Measurements from ENCODE around the gene SEMA4C.

SEMA4C gene

GRCh38 chr2:96879545-96880040, 9.7 kb upstream of the SEMA4C start:
- DNase-seq = no peak

DNA sequence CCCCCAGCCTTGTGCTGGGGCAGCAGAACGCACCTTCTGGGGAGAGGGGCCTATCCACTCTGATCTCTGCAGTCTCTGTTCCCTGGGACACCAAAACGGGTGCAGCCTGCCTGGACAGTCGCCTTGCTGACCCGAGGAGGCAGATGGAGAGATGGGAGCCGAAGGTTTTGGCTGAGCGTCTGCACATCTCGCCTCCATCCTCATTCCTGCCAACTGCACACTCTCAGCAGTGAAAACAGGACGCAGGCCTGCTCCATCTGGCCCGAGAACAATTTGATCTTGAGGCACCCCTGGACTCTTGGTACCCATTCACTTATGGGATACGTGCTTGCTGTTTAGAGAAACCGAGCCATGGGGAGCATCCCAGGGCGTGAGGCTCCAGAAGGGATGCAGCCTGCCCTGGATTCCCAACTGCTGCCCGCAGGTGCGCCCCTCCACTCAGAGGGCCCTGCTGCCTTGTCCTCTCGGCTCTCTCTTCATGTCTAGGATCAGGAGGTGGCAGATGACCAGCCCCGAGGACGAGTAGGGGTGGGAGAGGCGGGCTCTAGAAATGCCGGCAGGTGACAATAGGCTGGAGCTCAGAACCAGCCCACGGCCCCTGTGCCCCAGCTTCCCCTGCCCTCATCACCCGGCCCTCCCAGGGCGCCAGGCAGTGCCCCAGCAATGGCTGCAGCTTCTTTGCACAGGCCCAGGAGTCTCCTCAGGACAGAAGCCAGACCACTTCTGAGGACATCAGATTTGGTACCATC, 9.1 kb upstream of the SEMA4C start:
- no peak for DNase-seq

- DNase-seq = no peak
Observed at GRCh38 chr2:96878171-96878570, 8.3 kb upstream of the SEMA4C start.

DNA sequence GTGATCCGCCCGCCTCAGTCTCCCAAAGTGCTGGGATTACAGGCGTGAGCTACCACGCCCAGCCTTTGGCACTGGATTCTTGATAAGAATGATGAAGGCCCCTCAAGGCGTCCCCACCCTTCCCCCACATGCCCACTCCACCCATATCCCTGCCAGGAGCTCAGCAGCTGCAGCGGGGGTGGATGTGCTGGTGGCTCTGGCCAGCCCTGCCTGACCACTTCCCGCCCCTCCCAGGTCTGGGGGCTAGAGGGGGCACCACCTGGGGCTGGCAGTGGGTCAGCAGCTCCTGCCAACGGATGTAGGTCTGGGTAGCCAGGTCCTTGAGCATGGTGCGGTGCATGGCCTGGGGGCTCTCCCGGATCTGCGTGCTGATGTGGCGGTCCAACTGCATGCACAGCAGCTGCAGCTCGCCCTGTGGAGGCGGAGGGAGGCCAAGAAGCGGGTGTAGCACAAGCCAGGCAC, 7.8 kb upstream of the SEMA4C start:
- no peak for DNase-seq

- no peak for DNase-seq
Observed at GRCh38 chr2:96877042-96877451, 7.2 kb upstream of the SEMA4C start.

DNA sequence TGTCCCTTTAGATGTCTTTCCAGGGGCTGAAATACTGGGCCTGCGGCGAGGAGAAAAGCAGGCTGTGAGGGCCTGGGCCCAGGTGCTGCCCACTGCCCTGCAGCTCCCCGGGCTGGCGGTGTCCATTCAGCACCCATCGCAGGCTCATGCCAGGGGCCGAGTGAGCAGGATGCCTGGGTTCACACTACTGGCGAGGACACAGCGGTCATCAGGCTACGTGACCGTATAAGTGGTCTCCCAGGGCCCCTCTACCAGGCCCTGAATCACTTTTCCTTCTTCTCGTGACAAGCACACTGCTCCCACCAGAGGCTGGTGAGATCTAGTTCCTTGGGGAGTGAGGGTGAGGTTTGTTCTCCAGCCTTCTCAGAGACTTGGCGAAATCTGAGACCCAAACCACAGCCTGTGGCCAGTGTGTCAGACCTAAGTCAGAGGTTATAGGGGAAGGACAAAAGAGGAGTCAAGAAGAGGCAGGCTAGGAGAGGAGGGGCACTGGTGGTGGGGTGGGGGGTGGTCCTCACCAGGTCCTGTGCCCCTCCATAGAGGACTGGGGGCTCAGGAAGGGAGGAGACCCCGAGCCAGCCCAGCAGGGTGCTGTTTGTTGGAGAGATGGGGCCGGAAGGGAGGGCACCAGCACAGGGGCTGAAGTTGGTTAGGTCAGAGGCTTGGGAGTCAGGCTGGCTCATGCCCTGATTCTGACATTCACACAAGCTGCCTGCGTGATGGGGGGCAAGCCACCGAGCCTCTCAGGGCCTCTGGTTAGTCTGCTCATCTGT, 6.6 kb upstream of the SEMA4C start:
- DNase-seq = peak in 1 of 2 experiments; percentile 18

DNA sequence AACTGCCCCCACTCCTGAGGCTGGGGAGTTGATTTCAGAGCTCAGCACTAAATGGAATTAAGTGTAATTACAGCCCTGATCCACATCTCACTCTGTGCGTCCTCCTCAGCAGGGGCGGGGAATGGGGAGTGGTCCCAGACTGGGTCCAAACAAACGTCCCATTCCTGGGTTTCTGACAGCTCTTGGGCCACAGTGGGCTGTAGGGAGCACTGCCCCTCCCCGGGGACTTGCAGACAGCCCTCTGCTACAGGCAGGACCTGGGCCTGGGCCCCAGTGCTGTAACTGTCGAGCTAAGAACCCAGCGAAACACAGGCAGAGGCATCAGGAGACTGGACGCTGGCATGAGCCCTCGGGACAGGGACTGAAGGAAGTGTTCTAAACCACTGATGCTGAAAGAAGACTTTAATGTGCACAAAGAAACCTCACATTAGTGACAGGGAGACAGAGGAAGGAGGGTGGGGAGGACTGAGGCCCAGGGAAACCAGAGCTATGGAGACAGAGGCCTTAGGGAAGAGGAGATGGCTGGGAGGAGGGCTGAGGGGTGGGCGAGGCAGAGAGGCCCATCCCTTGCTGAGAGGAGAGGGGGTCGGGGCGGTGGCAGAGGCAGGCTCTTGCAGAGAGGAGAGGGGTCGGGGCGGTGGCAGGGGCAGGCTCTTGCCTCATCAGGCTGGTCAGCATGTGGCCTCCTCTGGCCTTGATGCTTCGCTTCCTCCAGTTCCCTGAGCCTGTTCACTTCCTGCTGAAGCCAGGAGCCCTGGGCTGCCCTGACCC, 5.8 kb upstream of the SEMA4C start:
- DNase-seq = no peak

DNA sequence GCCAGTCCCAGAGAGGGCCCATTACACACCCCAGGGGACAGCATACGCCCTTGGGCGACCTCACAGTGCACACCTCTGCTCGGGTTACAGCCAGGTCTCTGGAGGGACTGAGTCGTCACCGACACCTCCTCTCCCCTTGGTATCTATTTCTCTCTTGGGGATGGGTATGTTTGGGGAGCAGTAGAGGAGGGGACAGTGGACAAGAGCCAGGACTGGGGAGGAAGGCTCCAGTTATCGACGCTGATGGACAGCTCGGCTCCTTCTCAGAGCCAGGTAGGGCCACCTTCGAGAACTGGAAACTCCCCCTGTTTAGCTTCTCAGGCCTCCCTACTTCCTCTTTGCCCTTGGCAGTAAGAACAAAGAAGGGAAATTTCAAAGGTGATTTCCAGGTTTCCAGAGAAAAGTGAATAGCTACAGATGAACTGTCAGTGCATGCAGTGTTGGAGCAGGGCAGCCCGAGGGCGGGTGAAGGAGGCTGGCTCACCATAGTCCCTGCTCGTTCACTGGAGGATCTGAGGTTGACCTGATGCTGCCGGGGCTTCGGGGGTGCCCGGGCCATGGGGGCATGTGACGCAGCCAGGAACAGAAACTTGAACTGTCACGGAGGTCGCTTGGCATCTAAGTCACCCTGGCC, 4.4 kb upstream of the SEMA4C start:
- no peak for DNase-seq

GRCh38 chr2:96873651-96874096, 3.8 kb upstream of the SEMA4C start:
- DNase-seq = no peak

- DNase-seq = no peak
Observed at GRCh38 chr2:96872591-96873349, 2.9 kb upstream of the SEMA4C start.

- no peak for DNase-seq
Observed at GRCh38 chr2:96870626-96871255, 861 bp upstream of the SEMA4C start.

GRCh38 chr2:96869281-96869821, 529 bp downstream of the SEMA4C start:
- no peak for DNase-seq

DNA sequence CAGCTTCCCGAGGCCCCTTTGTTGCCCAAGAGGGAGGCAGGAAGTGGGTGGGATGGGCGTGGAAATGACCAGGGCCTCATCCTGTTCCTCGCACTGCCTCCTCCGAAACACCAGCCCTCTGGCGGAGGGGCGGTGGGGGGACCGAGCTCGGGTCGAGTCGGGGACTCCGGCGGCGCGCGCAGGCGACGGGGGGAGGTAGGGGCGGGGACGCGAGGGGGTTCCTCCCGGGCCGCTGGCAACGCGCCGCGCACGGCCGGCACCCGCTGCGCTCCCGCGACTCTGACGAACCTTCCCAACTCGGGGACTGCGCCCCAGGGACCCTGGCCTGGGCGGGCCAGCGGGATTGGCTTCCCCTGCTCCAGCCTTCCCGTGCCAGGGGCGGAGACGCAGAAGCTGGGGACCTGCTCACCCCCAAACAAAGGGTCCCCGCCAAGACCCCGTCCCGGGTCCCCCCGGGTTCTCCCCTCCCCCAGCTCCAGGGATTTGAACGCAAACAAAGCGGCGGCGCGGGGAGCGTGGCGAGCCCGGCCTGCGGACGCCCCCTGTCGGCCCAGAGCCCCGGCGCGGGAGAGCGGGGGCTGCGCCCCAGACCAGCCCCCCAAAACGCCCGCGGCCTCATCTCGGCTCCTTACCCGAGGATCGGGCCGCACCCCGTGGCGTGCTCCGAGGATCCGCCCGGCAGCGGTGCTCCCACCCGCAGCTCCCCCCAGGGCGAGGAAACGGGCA, 1.2 kb downstream of the SEMA4C start:
- DNase-seq = peak; percentile 54 to 69

DNA sequence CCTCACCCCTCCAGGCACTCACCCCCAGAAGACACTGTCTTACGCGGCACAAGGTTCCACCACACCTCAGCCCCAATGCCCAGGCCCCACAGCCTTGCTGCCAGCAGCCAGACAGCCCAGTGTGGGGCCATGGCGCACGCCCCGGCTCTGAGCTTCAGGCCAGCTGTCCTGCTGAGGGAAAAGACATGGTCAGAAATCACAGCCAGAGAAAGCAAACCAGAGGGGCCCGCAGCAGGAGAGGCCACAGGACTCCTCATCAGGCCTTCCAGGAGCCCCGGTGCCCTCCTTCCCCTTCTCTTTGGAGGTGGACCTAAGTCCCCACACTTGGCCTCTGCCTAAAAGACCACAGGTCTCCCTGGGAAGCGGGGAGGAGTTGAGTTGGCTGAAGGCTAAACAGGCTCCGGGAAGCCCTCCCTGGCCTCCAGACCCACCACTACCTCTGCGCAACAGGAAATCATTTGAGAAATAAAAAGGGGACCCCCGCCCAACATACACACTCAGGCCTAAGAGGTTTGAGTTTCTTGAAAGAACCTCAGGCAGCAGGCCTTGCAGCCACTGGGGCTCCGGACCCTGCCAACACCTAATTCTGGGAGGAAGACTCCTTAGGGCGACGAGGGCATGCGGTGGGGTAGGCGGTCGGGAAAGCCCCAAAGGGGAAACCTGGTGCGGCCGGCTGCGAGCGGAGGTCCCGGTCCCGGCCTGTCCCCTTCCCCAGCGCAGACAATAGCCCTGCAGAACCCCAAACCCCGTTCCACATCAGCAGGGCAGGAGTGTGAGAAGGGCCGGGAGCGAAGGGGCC, 1.9 kb downstream of the SEMA4C start:
- no peak for DNase-seq

DNA sequence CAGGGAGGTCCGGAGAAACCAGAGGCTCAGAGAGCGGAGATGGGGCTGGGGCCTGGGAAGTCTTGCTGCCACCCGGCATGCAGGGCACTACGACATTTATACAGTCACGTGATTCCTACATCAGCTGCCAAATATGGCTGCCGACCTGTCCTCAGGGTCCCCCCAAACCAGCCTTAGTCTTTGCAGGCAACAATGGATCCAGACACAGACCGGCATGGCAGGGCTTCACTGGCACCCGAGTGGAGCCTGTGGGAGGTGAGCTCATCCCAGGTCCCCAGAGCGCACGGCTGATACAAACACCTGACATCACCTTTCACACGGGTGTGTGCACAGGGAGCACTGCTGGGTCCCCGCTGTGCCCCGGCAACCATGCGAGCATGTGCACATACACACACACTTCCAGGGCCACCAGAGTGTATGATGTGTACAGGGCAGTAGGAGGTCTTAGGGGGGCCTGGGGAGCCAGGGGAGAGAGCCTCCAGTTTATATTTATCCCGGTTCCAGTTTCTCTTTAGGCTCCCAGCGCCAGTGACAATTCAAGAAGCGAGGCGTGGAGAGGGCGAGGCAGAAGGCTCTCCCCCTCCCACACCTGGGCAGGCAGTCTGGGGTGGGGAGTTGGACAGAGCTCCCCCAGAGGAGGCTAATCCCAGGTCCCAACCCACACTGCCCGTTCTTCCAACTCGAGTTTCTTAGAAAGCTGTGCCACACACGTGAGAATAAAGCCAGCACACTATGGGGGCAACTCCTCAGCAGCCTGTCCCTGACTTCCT, 2.7 kb downstream of the SEMA4C start:
- no peak for DNase-seq

DNA sequence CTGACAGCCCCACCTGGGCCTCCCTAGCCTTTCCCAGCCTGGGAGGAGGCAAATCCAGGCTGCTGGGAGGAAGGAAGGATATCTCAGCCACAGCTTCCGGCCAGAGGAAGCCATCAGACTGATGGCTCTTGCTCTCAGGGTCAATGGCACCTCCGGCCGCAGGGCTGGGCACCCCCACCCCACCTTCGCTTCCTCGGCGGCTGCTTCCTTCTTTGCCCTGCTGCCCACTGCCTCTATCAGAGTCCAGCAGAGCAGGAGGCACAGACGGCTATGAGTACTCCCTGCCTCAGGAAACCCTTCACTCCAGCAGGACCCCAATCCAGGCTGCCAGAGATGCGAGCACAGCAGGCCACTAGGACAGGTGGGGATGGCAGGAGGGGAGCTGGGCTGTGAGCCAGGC, 3.3 kb downstream of the SEMA4C start:
- no peak for DNase-seq

DNA sequence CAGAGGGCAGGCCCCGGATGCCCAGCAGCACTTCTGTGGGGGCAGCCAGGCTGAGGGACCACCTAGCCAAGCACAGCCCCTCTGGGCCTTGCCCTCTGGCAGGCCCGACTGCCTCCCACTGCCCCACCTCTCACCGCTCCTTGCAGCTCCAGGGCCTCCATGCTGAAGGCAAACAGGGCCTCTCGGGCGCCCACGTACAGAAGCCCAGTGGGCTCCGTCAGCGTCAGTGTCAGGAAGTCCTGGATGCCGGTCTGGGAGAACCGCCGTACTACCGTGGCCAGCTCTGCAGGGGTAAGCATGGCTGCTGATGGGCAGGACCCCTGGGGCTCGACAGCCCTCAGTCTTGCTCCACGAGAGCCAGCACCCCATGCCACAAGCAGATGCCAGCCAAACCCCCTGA, 3.7 kb downstream of the SEMA4C start:
- DNase-seq = no peak

DNA sequence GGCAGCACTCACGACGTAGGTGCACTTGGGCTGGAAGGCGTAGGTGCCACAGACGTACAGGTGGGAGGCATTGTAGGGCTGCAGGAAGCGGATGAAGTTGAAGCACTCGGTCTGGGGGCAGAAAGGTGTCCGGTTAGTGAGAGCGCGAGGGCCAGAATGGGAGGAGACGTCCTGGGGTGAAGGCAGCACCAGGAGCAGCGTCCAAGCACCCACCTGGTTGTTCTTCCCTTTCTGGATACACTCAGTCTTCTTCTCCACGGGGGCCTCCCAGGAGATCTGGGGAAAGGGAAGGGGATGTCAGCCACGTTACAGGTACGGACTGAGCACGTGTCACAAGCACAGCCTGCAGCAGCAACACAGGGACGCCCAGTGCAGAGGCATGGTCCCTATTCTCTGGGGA, 4.2 kb downstream of the SEMA4C start:
- DNase-seq = no peak
